ENCODE data around the gene ADIPOR2. TPM values are rescaled to one million over a fixed set of nuclear protein-coding genes. Genes with fewer than 3 reads are reported as not detected.
"Not testable (repeated sequence)": the region's sequence is repeated elsewhere in the genome, so short reads cannot be mapped to it uniquely, and the experiment has no call there.

Gene ADIPOR2
- total RNA-seq, 1 experiment from 2014 or later, result 42.1 TPM

GRCh38 chr12:1732914-1733313, 42.0 kb downstream of the ADIPOR2 start:
- DNase-seq (ENCODE audit: low spot score), result no peak

DNA sequence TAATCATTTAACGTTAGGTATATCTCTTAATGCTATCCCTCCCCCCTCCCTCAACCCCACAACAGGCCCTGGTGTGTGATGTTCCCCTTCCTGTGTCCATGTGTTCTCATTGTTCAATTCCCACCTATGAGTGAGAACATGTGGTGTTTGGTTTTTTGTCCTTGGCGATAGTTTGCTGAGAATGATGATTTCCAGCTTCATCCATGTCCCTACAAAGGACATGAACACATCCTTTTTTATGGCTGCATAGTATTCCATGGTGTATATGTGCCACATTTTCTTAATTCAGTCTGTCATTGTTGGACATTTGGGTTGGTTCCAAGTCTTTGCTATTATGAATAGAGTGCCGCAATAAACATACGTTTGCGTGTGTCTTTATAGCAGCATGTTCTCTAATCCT, 42.8 kb downstream of the ADIPOR2 start:
- not testable (repeated sequence) for DNase-seq (ENCODE audit: low spot score)

DNA sequence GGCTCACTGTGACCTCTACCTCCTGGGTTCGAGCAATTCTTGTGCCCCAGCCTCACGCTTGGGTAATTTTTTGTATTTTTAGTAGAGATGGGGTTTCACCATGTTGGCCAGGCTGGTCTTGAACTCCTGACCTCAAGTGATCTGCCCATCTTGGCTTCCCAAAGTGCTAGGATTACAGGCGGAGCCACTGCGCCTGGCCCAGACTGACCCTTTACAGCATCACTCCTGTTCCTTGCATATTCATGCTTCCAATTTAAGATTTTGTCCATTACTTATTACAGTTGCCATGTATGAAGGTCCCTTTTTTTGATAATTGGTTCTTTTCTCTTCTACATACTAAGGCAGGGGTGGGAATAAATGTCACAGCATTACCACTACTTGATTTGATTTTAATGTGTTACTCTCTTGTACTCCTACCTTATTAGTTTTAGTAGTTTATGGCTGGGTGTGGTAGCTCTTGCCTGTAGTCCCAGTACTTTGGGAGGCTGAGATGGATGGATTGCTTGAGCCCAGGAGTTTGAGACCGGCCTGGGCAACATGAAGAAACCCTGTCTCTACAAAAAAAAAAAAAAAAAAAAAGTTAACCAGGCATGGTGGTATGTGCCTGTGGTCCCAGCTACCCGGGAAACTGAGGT, 46.9 kb downstream of the ADIPOR2 start:
- DNase-seq (ENCODE audit: low spot score), result no peak

DNA sequence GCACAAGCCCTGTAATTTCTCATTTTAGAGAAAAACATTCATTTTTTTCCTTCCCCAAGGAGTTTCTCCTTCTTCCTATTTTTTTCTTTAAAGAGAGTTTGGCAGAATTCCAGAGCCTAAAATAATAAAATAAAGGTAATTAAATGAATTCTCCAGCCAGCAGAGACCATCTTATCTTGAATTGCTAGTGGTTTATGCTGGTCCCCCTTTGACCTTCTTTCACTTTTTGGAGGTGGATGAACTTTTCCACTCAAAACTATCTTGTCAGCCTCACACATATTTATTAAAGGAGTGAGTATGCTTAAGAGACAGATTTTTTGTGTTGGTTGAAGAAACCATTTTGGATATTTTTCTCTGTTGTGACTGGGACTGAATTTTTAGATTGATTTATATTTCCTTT, 47.6 kb downstream of the ADIPOR2 start:
- DNase-seq (ENCODE audit: low spot score), result no peak

DNA sequence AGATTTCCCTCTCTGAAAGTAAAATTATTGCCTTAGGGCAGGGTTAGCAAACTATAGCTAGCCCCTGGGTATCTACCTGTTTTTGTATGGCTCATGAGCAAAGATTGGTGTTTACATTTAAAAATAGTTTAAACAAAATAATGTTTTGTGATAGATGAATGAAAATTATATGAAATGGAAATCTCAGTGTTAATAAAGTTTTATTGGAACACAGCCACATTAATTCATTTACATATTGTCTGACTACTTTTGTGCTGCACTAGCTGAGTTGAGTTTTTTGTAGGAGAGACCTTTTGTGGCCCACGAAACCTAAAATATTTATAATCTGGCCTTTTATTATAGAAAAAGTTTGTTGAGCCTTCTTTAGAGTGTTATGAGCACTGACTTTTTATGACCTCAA, 48.5 kb downstream of the ADIPOR2 start:
- DNase-seq (ENCODE audit: low spot score), result no peak

GRCh38 chr12:1740161-1740948, 49.5 kb downstream of the ADIPOR2 start:
- DNase-seq (ENCODE audit: low spot score), result no peak

DNA sequence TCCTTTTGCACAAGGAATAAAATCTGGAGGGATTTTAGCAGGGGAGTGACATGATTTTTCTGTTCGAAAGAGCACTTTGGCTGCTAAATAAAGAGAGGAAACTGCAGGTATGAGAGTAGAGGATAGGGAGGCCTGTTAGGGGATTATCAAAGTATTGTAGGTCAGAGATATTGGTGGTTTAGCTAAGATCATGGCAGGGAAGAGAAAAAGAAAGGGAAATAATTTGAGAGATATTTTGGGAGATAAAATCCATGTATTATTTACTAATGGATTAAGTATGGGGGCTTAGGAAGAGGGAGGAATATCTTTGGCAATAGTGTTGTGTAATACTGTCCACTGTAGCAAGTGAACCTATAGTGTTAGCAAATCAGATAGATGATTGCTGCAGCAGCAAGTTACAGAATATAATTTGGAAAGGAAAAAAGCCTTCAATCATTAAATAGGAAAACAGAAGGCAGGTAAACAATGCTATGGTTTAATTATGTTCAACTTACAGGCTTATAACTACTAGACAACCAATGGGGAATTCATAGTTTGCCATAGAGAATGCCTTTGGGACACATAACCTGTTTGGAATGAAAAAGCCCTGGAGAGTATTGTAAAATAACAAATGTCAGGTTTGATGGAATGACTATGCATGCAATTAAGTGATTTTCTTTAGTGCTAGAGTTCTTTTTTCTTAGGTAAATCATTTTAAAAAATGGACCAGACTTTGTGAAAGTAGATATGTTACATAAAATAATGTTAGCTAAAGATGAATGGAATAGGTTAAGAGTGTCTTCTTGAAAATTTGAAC, 50.5 kb downstream of the ADIPOR2 start:
- DNase-seq (ENCODE audit: low spot score), result no peak

GRCh38 chr12:1744932-1745331, 54.1 kb downstream of the ADIPOR2 start:
- DNase-seq (ENCODE audit: low spot score), result no peak

DNA sequence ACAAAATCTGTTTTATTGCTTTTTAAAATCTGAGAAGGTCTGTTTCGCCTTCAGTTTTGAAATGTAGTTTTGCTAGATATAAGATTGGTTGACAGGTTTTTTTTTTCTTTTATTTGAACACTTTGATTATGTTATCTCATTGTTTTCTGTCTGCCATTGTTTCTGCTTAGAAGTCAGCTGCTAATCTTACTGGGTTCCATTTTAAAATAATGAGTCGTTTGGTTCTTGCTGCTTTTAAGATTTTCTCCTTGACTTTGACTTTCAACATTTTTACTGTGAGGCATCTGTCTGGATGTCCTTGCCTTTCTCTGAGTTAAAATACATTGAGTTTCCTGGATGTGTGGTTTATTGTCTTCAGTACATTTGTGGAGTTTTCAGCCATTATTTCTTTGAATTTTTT, 56.7 kb downstream of the ADIPOR2 start:
- no peak for DNase-seq (ENCODE audit: low spot score)

DNA sequence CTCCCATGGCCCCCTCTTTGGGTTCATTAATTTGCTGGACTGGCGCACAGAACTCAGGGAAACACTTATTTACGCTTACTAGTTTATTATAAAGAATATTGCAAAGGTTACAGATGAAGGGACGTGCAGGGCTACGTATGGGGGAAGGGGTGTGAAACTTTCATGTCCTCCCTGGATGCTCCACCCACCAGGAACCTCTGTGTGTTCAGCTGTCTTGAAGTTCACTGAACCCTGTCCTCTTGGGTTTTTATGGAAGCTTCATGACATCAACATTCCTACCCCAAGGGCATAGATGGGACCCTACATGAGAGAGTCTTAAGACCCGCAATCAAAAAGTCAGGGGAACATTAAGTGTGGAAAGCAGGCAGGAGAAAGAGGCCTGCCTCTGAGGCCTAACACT, 58.1 kb downstream of the ADIPOR2 start:
- DNase-seq (ENCODE audit: low spot score), result no peak

DNA sequence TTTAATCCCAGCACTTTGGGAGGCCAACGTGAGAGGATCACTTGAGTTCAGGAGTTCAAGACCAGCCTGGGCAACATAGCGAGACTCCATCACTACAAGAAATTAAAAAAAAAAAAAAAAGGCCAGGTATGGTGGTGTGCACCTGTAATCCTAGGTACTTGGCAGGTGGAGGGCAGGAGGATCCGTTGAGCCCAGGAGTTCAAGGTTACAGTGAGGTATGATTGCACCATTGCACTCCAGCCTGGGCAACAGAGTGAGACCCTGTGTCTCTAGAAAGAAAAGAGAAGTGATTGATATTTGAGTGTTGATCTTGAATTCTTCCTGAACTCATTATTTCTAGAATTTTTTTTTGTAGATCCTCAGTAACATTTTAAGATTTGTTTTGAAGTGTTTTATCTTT, 59.4 kb downstream of the ADIPOR2 start:
- no peak for DNase-seq (ENCODE audit: low spot score)

- no peak for DNase-seq (ENCODE audit: low spot score)
Measured at GRCh38 chr12:1758376-1758775, 67.5 kb downstream of the ADIPOR2 start.

DNA sequence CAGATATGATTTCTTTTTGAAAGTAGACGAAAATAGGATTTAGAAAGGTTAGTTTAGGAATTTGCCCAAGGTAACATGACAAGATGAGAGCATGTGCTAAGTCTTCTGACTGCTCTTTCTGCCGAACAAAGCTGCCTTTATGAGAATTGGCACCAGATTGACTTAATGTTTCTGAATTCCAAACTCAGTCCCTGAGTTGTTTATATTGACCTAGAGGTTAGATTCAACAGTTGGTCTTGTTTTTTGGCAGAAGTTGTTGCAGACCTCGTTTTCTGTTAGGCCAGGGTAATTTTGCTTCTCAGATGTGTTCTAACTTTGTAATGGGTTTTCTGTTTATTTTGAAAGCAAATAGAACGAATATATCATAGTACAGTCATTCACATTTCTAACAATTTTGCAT, 68.0 kb downstream of the ADIPOR2 start:
- peak; percentile 42 for DNase-seq (ENCODE audit: low spot score)

GRCh38 chr12:1760566-1761382, 69.9 kb downstream of the ADIPOR2 start:
- DNase-seq (ENCODE audit: low spot score), result no peak

DNA sequence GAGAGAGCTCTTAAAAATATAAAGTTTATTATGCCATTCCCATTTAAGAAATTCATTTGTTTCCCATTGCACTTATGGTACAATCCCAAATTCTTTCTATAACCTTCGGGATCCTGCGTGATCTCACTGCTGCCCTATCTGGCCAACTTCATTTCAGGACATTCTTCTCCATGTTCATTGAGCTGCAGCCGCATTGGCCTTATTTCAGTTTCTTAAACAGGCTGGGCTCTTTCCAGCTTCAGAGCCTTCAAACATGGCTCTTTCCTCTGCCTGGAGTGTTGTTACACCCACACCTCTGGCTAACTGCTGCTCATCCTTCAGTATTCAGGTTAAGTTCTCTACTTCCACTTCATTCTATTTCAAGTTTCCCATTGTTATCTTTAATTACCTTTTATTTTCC, 71.0 kb downstream of the ADIPOR2 start:
- DNase-seq (ENCODE audit: low spot score), result no peak

- no peak for DNase-seq (ENCODE audit: low spot score)
Measured at GRCh38 chr12:1763153-1763552, 72.3 kb downstream of the ADIPOR2 start.

DNA sequence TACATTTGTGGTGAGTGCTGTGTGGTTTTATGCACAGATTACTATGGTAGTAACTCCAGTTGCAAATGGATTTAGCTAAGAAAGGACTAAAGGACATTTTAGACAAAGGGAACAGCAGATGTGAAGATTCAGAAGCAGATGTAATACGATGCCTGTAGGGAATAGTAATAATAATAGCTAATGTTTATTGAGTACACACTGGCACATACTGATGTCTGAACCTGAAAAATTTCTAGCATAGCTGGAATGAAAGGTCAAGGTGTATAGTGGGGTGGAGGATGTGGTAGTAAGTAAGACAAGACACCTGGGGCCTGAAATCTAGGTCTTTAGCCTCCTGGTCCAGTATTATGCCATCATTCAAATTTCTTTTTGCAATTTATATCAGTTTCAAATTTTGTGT, 75.2 kb downstream of the ADIPOR2 start:
- no peak for DNase-seq (ENCODE audit: low spot score)

- DNase-seq (ENCODE audit: low spot score), result no peak
Measured at GRCh38 chr12:1767407-1768090, 76.7 kb downstream of the ADIPOR2 start.

DNA sequence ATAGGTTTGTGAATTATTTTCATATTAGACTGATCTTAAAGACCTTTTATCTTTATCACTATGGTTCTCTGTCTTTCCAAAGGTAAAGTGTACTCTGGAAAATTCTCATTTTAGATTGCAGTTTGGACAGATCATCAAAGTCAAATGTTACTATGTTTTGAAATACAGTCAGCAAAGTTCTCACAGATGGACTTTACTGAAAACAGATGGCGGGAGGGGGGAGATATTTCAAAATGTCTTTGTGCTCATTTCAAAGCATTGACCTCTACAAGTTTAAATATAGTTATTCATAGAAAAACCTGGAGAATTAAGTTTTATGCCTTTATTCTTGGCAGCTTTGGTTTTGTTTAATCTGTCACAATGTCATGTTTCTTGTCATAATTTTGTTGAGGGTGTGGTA, 77.7 kb downstream of the ADIPOR2 start:
- DNase-seq (ENCODE audit: low spot score), result no peak

GRCh38 chr12:1769809-1770494, 79.1 kb downstream of the ADIPOR2 start:
- no peak for DNase-seq (ENCODE audit: low spot score)
